Stimulated activated CD8-positive, alpha-beta memory T cell treated with anti-CD3 and anti-CD28 coated beads, Interleukin-15, amount 100 ng/mL, for 1 hour (primary cell): ENCODE data around the gene MT1M.
"Not testable (repeated sequence)": the region's sequence is repeated elsewhere in the genome, so short reads cannot be mapped to it uniquely, and the experiment has no call there.

Experiments
- DNase-seq: peaks from one replicate; pipeline ENCODE4 v3.0.0-alpha.2; 2020; ENCODE audit warnings: low read depth

MT1M gene

DNA sequence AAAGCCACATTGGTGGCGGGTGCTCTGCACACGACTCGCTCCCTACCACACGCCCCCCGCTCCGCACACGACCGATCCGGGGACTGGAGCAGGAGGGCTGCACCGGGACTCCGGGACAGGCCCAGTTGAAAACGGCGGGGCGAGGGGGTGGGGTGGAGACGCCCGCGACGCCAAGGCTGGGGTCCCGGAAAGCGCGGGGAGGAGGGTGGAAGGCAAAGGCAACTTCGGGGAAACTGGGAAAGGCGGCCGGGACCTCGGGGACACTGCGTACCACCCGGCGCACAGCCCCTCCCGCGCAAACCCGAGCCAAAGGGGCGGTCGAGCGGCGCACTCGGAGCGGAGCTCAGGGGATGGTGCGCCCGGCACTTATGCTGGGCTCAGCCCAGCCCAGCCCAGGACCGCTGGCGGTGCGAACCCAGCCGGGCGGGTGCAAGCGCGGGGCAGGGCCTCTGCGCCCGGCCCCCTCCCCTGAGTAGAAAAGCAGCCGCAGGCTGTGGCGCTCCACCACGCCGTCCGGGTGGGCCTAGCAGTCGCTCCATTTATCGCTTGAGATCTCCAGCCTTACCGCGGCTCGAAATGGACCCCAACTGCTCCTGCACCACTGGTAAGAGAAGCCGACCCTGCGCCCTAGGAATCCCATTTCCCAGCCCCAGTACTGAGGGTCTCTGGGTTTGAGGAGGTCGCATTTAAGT, at the start of gene MT1M:
MT1M (plus strand) TSS at position 504 of the 692 bp plus-strand sequence; CDS start at position 577, 73 bp downstream.
- no peak for DNase-seq

GRCh38 chr16:56582911-56583310, 49.5 kb upstream of the MT1M start:
- not testable (repeated sequence) for DNase-seq

- no peak for DNase-seq
Observed at GRCh38 chr16:56583351-56584168, 48.9 kb upstream of the MT1M start.

- no peak for DNase-seq
Observed at GRCh38 chr16:56584276-56584675, 48.2 kb upstream of the MT1M start.

DNA sequence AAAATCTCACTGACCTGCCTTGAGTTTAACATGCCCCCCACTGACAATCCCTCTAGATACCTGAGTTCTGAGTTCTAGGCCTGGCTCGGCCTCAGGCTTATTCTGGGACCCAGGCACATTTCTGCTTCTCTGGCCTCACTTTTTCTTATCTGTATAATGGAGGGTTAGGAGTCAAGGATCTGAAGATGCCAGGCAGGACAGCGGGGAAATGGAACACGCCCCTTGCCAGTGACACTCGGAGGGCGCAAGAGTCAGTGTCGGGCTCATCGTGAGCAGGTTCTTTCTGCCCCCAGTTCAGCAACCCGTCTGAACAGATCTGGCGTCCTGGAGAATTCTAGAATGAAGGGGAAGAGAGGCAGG, 43.7 kb upstream of the MT1M start:
- DNase-seq, result no peak

- no peak for DNase-seq
Observed at GRCh38 chr16:56589141-56590039, 43.1 kb upstream of the MT1M start, which contains the start of gene MT3. Gene MT3, plus strand, starts transcription at chr16:56589528. Its CDS starts 63 bp downstream, at chr16:56589591.

DNA sequence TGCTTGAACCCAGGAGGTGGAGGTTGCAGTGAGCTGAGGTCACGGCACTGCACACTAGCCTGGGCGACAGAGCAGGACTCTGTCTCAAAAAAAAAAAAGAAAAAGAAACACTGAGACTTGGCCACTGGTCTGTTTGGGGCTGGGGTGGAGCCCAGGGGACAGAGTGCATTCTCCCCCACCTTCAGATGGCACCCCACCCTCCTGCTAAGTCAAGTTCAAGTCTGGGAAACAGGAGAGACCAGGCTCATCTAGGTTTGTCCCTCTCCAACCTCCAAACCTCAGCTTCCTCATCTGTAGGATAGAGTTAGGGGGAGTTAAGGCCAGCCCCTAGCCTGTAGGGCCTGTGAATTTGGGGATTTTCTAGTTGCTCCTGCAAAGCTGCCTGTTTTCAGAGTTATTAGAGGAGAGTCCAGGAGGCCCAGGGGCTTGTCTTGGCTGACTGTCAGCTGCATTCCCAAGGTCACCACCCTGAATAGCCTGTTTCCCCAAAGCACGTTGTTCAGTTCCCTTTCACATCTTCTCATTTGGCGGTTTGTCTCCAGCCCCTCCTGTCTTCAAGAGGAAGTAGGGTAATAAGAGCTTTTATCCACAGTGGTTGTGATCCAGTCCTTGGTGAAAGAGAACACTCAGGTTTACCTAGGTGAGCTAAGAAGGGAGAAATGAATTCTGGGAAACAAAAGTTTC, 40.9 kb upstream of the MT1M start:
- DNase-seq, result no peak

- DNase-seq, result no peak
Observed at GRCh38 chr16:56593573-56594291, 38.7 kb upstream of the MT1M start.

DNA sequence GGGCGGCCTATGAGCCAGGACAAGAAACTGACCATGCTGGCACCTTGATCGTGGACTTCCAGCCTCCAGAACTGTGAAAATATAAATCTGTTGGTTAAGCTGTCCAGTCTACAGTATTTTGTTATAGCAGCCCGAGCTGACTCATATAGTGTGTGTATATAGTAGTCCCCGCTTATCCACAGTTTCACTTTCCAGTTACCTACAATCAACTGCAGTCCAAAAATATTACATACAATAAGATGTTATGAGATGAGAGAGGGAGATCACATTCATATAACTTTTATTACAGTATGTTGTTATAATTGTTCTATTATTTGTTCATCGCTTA, 38.2 kb upstream of the MT1M start:
- no peak for DNase-seq

DNA sequence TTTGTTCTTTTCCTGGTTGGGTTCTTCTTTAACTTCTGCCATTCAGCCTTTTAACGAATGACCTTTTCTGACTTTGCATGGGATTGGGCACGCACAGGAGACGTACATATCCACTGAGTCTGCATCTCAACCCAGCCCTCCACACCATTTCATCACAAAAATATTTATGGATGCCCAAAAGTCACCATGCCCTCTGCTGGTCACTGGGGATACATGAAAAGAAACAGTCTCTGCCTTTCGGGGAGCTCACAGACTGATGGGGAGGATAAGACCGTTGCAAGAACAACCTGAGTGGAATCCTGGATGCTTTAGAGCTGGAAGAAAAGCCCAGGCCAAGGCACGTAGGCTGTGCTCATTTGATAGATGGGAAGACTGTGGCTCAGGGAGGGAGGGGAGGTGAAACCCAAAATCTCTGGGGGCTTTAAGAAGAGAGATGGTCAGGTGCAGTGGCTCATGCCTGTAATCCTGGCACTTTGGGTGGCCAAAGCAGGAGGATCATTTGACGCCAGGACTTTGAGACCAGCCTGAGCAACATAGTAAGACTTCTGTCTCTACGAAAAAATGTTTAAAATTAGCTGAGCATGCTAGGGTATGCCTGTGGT, 32.0 kb upstream of the MT1M start:
- no peak for DNase-seq

DNA sequence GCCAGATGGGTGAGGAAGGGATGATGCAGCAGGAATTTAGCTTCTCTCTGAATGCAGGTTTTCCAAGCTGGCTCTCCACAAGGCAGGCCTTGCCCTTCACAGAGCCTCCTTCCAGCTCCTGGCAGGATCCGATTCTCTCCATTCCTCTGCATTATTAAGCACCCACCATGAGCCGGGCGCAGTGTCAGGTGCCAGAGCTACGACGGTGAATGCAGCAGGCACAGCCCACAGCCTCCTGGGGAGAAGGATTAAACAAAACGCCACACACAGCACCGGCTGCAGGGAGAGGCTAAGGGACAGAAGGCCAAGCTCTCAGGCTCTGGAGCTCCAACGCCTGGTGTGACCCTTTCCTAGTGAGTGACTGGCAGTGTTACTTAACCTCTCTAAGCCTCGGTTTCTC, 31.1 kb upstream of the MT1M start:
- no peak for DNase-seq

- DNase-seq, result no peak
Observed at GRCh38 chr16:56603589-56603988, 28.9 kb upstream of the MT1M start.

DNA sequence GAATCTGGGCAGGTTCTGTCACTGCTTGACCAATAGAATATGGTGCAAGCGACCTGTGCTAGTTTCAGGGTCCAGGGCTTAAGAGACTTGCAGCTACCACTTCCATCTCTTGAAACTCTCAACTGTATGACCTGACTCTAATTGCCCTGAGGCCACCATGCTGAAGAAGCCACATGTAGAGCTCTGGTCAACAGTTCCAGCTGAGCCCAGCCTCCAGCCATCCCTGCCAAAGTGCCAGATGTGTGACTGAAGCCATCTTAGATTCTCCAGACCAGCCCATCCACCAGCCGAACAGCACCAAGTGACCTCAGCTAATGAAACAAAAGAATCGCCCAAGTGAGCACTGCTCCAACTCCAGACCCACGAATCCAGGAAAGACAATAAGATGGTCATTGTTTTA, 27.5 kb upstream of the MT1M start:
- DNase-seq, result no peak

- no peak for DNase-seq
Observed at GRCh38 chr16:56605475-56605874, 27.0 kb upstream of the MT1M start.

DNA sequence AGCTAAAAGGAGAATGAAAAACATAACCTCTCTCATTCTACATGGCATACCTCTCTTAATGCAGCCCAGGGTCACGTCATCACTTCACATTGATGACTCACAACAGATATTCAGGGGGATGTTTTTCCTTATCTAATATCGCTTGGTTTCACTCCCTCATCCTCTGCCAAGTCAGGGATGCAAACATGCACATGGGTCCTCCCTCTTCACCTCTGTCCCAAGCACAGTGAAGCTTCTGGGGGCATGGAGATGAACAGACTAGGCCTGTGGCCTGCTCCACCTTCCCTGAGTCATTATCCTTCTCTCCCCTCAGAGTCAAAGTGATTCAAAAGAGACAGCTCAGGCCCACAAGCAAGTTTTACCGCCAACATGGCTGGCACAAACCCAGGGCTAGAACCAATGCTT, 26.4 kb upstream of the MT1M start:
- DNase-seq, result no peak

DNA sequence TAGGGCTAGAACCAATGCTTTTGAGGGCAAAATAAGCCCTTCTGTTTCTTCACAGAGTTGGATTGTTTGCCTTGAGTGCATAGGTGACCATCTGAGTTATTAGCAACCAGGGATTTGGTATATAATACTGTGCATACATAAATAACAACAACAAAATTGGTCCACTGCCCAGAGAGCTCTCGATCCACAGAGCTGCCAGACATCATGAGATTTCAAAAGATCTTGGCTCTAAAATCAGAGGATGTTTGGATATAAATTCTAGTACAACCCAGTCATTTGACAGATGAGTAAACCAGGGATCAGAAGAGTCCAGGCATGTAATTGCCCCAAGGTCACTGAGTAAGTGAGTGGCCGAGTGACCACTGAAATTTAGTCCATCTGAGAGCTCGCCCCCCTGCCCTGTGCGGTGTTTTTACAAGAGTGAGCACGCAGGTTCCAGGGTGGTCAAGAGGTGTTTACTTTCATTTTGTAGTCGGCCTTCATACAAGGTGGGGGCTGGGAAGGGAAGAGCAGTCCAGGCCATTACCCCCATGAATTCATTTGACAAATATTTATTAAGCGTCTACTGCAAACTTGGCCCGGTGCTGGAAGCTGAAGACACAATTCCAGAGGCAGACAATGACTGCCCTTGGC, 25.9 kb upstream of the MT1M start:
- DNase-seq, result no peak

GRCh38 chr16:56607109-56607618, 25.3 kb upstream of the MT1M start:
- no peak for DNase-seq

GRCh38 chr16:56607675-56608042, 24.8 kb upstream of the MT1M start:
- DNase-seq, result no peak

DNA sequence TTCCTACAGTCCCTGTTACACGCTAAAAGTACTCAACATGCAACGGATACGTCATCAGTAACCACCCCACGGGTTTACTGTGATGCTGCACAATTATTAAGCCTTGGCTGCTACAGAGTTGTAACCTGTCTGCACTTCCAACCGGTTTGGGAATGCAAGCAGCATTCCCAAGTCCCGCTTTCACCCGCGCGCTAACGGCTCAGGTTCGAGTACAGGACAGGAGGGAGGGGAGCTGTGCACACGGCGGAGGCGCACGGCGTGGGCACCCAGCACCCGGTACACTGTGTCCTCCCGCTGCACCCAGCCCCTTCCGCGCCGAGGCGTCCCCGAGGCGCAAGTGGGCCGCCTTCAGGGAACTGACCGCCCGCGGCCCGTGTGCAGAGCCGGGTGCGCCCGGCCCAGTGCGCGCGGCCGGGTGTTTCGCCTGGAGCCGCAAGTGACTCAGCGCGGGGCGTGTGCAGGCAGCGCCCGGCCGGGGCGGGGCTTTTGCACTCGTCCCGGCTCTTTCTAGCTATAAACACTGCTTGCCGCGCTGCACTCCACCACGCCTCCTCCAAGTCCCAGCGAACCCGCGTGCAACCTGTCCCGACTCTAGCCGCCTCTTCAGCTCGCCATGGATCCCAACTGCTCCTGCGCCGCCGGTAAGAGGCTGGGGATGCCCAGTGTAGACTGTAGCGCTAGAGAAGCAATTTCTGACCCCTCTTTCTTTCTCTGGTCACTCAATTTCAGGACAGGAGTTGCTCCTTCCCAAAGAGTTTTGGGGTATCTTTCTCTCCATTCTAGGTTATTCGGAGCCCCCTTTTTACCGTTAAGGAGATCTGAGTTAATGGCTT, 24.2 kb upstream of the MT1M start, which contains the start of gene MT2A:
MT2A (plus strand) TSS at position 542 of the 833 bp plus-strand sequence; CDS start at position 614, 72 bp downstream.
- DNase-seq, result peak; percentile 68
